Right ventricle myocardium inferior (tissue), 1 donor: ENCODE data around the gene GRHL1. TPM values are rescaled to one million over a fixed set of nuclear protein-coding genes. Genes with fewer than 3 reads are reported as not detected.

Experiments
- ATAC-seq: fragments of 200-7000 bp; cut with Tn5 transposase; one replicate; pipeline ENCODE4 v1.9.1; 2020; ENCODE audit warnings: mild to moderate bottlenecking, moderate library complexity
- DNase-seq: peaks from one replicate; pipeline ENCODE4 v3.0.0; 2021; ENCODE audit errors: missing footprints
- intact Hi-C: fragments of 100-400 bp; cut with DNase I; formaldehyde crosslinking; loops from one replicate; pipeline ENCODE4 v1.11.0; 2022
- total RNA-seq: library from RNA; stranded (reverse); fragmentation: NEBNext Ultra II Directional; extraction: Animal tissue kit (Norgen Biotek cat#: 25700); gene quantifications from one replicate; pipeline ENCODE4 v1.2.1, GENCODE V29; 2021
- donor health status: DM: no; HTN: yes; CAD: no; lungs with severe emphysema.

GRHL1 gene
- total RNA-seq, 1 donor from 2014 or later, result 0.81 TPM

GRCh38 chr2:9984217-9984739 is 32.8 kb downstream of the GRHL1 start:
- no peak for DNase-seq
- ATAC-seq, result peak; percentile 62
- intact Hi-C loops, result loop anchor here (1.0 to 2.0 kb wide), 2 partner anchors 27 to 64 kb away; no protein-coding TSS in a partner anchor

GRCh38 chr2:9984871-9985480 is 33.5 kb downstream of the GRHL1 start:
- DNase-seq, result no peak
- no peak for ATAC-seq
- intact Hi-C loops, result loop anchor here (1.0 to 2.0 kb wide), 2 partner anchors 26 to 63 kb away; no protein-coding TSS in a partner anchor

- DNase-seq, result no peak
- intact Hi-C loops, result loop anchor here (2.0 kb wide), 1 partner anchor 25 kb away; no protein-coding TSS in a partner anchor
- ATAC-seq, result no peak
These were observed 34.2 kb downstream of the GRHL1 start for GRCh38 chr2:9985531-9986328.

GRCh38 chr2:9988320-9988719 is 36.8 kb downstream of the GRHL1 start:
- ATAC-seq, result no peak
- intact Hi-C loops, result no loop called here
- DNase-seq, result no peak

- DNase-seq (peak; percentile 81), ATAC-seq (peak; percentile 49)
- intact Hi-C loops, result loop anchor here (5.0 kb wide), 1 partner anchor 47 kb away; no protein-coding TSS in a partner anchor
These were observed 39.2 kb downstream of the GRHL1 start for GRCh38 chr2:9990736-9991135.

GRCh38 chr2:9991221-9991620 is 39.7 kb downstream of the GRHL1 start:
- DNase-seq (no peak), ATAC-seq (no peak)
- intact Hi-C loops, result loop anchor here (5.0 kb wide), 1 partner anchor 46 kb away; no protein-coding TSS in a partner anchor

- intact Hi-C loops, result loop anchor here (5.0 kb wide), 1 partner anchor 45 kb away; no protein-coding TSS in a partner anchor
- ATAC-seq, result peak; percentile 61
These were observed 40.4 kb downstream of the GRHL1 start for GRCh38 chr2:9991829-9992273.

GRCh38 chr2:9992427-9993187 is 41.1 kb downstream of the GRHL1 start:
- DNase-seq, result no peak
- ATAC-seq, result no peak
- intact Hi-C loops, result loop anchor here (5.0 kb wide), 1 partner anchor 45 kb away; no protein-coding TSS in a partner anchor

More at GRCh38 chr2:9991829-9992273, 40.4 kb downstream of the GRHL1 start:
- DNase-seq, result no peak

- intact Hi-C loops, result loop anchor here (5.0 kb wide), 1 partner anchor 44 kb away; no protein-coding TSS in a partner anchor
- ATAC-seq (peak; percentile 59), DNase-seq (no peak)
These were observed 42.1 kb downstream of the GRHL1 start for GRCh38 chr2:9993488-9994165.

- ATAC-seq, result no peak
- intact Hi-C loops, result loop anchor here (5.0 kb wide), 1 partner anchor 43 kb away; no protein-coding TSS in a partner anchor
- DNase-seq, result no peak
These were observed 43.0 kb downstream of the GRHL1 start for GRCh38 chr2:9994462-9994861.

GRCh38 chr2:9995059-9995458 is 43.6 kb downstream of the GRHL1 start:
- DNase-seq (no peak), ATAC-seq (no peak)
- intact Hi-C loops, result no loop called here

- intact Hi-C loops, result no loop called here
- ATAC-seq (no peak), DNase-seq (no peak)
These were observed 44.8 kb downstream of the GRHL1 start for GRCh38 chr2:9996321-9996720.

GRCh38 chr2:9997936-9998335 is 46.4 kb downstream of the GRHL1 start:
- no peak for ATAC-seq
- intact Hi-C loops, result no loop called here
- no peak for DNase-seq

GRCh38 chr2:9998916-9999654 is 47.6 kb downstream of the GRHL1 start:
- ATAC-seq (no peak), DNase-seq (no peak)
- intact Hi-C loops, result no loop called here

GRCh38 chr2:9999693-10000092 is 48.2 kb downstream of the GRHL1 start:
- intact Hi-C loops, result no loop called here
- ATAC-seq (no peak), DNase-seq (no peak)

- no peak for DNase-seq
- ATAC-seq, result no peak
- intact Hi-C loops, result no loop called here
These were observed 49.0 kb downstream of the GRHL1 start for GRCh38 chr2:10000541-10000940.

GRCh38 chr2:10001586-10001985 is 50.1 kb downstream of the GRHL1 start:
- ATAC-seq (no peak), DNase-seq (no peak)
- intact Hi-C loops, result no loop called here

GRCh38 chr2:10002109-10002508 is 50.6 kb downstream of the GRHL1 start:
- intact Hi-C loops, result no loop called here
- ATAC-seq, result no peak
- DNase-seq, result no peak
